H1 (cell line): ENCODE measurements around the gene ITPKB. TPM values are rescaled to one million over a fixed set of nuclear protein-coding genes. Genes with fewer than 3 reads are reported as not detected.

Experiments
- BCL11A ChIP-seq, 2 experiments: IDR thresholded peaks; one replicate each; pipeline ENCODE4 v1.6.1; 2011; ENCODE audit warnings: low read depth in 2 of 2, low read length in 2 of 2, mild to moderate bottlenecking in 2 of 2
- CHD7 ChIP-seq: fragments of 300-600 bp; sonication (generic); IDR thresholded peaks from 2 replicates; pipeline ENCODE4 v1.7.1; 2012; ENCODE audit warnings: low read length, moderate library complexity, mild to moderate bottlenecking, inconsistent platforms; ENCODE audit not compliant: insufficient replicate concordance
- GTF2F1 ChIP-seq: IDR thresholded peaks from 2 replicates; pipeline ENCODE4 v1.6.1; 2012; ENCODE audit warnings: low read depth, low read length, improper control_type of control experiment, borderline replicate concordance
- HDAC2 ChIP-seq, 2 experiments: fragments of 300-600 bp in 1 of 2; sonication (generic) in 1 of 2; IDR thresholded peaks; 2 replicates each; pipeline ENCODE4 v1.6.1; 2011 to 2012; ENCODE audit warnings: low read depth in 2 of 2, low read length in 2 of 2, mild to moderate bottlenecking in 2 of 2, moderate library complexity in 2 of 2, borderline replicate concordance in 1 of 2, inconsistent platforms in 1 of 2
- RAD21 ChIP-seq, 2 experiments: IDR thresholded peaks in 1 of 2; conservative IDR thresholded peaks in 1 of 2; 2 replicates each; pipeline ENCODE4 v1.6.1; 2011; ENCODE audit warnings: low read depth in 2 of 2, low read length in 2 of 2, improper control_type of control experiment in 1 of 2, inconsistent platforms in 1 of 2, mild to moderate bottlenecking in 1 of 2, moderate library complexity in 1 of 2
- SIN3A ChIP-seq, 2 experiments: IDR thresholded peaks in 1 of 2; conservative IDR thresholded peaks in 1 of 2; 2 replicates each; pipeline ENCODE4 v1.6.1; 2011 to 2012; ENCODE audit warnings: low read length in 2 of 2, improper control_type of control experiment in 1 of 2, low read depth in 1 of 2, mild to moderate bottlenecking in 1 of 2
- TAF7 ChIP-seq: optimal IDR thresholded peaks from 2 replicates; pipeline ENCODE3; 2011; ENCODE audit warnings: low read depth, mild to moderate bottlenecking, inconsistent platforms, low read length, moderate library complexity, borderline replicate concordance
- TBP ChIP-seq: IDR thresholded peaks from 2 replicates; pipeline ENCODE4 v1.6.1; 2011; ENCODE audit warnings: low read depth, low read length, improper control_type of control experiment
- TEAD4 ChIP-seq: IDR thresholded peaks from 2 replicates; pipeline ENCODE4 v1.6.1; 2012; ENCODE audit warnings: low read depth, low read length, inconsistent platforms, mixed read lengths
- polyA plus RNA-seq, 7 experiments: library from polyadenylated mRNA; depleted of rRNA in 3 of 7; stranded (reverse) in 5 of 7; unstranded in 2 of 7; fragments of >200 nt in 5 of 7; fragments of 200-250 nt in 2 of 7; gene quantifications; 1 replicate in 5 of 7; 2 replicates in 1 of 7; 4 replicates in 1 of 7; pipeline versions ENCODE4 v1.2.1 to v1.2.3, GENCODE V29; 2011 to 2013; ENCODE audit warnings: missing spikeins in 2 of 7, mixed read lengths in 2 of 7
- total RNA-seq: library from RNA; stranded (reverse); fragmentation: NEBNext Ultra II Directional; extraction: Animal tissue kit (Norgen Biotek cat#: 25700); gene quantifications from 2 replicates; pipeline ENCODE4 v1.2.1, GENCODE V29; 2021
- TF ChIP-seq, protein P1 (sequence below): IDR thresholded peaks from 2 replicates; pipeline ENCODE4 v1.6.1; 2012; ENCODE audit warnings: inconsistent platforms

Gene ITPKB
- total and polyA plus RNA-seq, 2 of the 8 experiments (the other 6 are each of a cell fraction or from before 2014, with no cell fraction given), result 1.7 to 4.8 TPM

- no peak; a peak in 1 of 4 replicates for TF ChIP-seq SIN3A (conservative IDR thresholded peaks at IDR 0.05 in 1 of 2, IDR thresholded peaks at IDR 0.05 in 1 of 2; ENCODE audit: low read depth in 1 of 2, low read length in 2 of 2)
- no peak for TF ChIP-seq TBP
- TF ChIP-seq, protein P1, sequence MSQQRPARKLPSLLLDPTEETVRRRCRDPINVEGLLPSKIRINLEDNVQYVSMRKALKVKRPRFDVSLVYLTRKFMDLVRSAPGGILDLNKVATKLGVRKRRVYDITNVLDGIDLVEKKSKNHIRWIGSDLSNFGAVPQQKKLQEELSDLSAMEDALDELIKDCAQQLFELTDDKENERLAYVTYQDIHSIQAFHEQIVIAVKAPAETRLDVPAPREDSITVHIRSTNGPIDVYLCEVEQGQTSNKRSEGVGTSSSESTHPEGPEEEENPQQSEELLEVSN, result peak; percentile 98
- no peak for TF ChIP-seq TAF7
- TF ChIP-seq CHD7, result no peak
- TF ChIP-seq RAD21 (IDR thresholded peaks at IDR 0.05 in 1 of 2, conservative IDR thresholded peaks at IDR 0.05 in 1 of 2; ENCODE audit: low read depth in 2 of 2, low read length in 2 of 2), result peak; percentile 81 to 85
- TF ChIP-seq GTF2F1, result no peak
- TF ChIP-seq HDAC2 (IDR thresholded peaks at IDR 0.05; ENCODE audit: borderline replicate concordance in 1 of 2, low read depth in 2 of 2, low read length in 2 of 2), result no peak
- TF ChIP-seq TEAD4, result 0 out of 2 replicates have a peak, but pooled peaks have one; percentile 2
- no peak for TF ChIP-seq BCL11A (IDR thresholded peaks at IDR 0.05; ENCODE audit: low read depth in 2 of 2, low read length in 2 of 2)
Measured at GRCh38 chr1:226626577-226626956, 112.5 kb downstream of the ITPKB start (continued).
